ENCODE results near the gene ANKRD18B. TPM values are rescaled to one million over a fixed set of nuclear protein-coding genes. Genes with fewer than 3 reads are reported as not detected.
"Not testable (repeated sequence)": the region's sequence is repeated elsewhere in the genome, so short reads cannot be mapped to it uniquely, and the experiment has no call there.

Gene ANKRD18B
- total RNA-seq, 4 donors from 2014 or later: 3.8 to 19.8 (median 10.8) TPM

GRCh38 chr9:33516397-33516796, 7.7 kb upstream of the ANKRD18B start:
- DNase-seq; H3K4me3 ChIP-seq; H3K36me3 ChIP-seq; H3K9me3 ChIP-seq; H3K27me3 ChIP-seq; H3K27ac ChIP-seq; intact Hi-C loops (cut with DNase I): not testable (repeated sequence)
- 83 to 94% methylated on average over 1 of the region's 1 CpG for WGBS, 2 donors
- peaks cover 0 to 37% (median 3%) of the 10 kb centered on the region in 3 donors for H3K4me1 ChIP-seq

GRCh38 chr9:33517373-33517772, 6.7 kb upstream of the ANKRD18B start:
- Histone ChIP-seq H3K9me3 (no peaks in the 10 kb centered on the region), H3K4me1 (peaks cover 0 to 37% (median 3%) of the 10 kb centered on the region in 3 donors), H3K27me3 (peaks cover 0 to 7% (median 0%) of the 10 kb centered on the region in 4 donors), H3K36me3 (no peaks in the 10 kb centered on the region), H3K4me3 (no peak overlapping the region), H3K27ac (peak overlapping the region in 1 of 4 donors; percentile 56)
- intact Hi-C loops (cut with DNase I): no loop called here
- 56% methylated on average over 2 of the region's 2 CpGs for WGBS, 2 donors
- no peak for DNase-seq
- TF ChIP-seq CTCF (IDR thresholded peaks at IDR 0.05): peak in 5 of 6 experiments; percentile 24 to 57 (median 29)
- TF ChIP-seq POLR2A (IDR thresholded peaks at IDR 0.05): no peak

- H3K36me3 ChIP-seq; H3K4me3 ChIP-seq; intact Hi-C loops (cut with DNase I); DNase-seq; H3K9me3 ChIP-seq: not testable (repeated sequence)
- peaks cover 0 to 37% (median 3%) of the 10 kb centered on the region in 3 donors for H3K4me1 ChIP-seq
- H3K27ac ChIP-seq: peak overlapping the region in 3 of 4 donors; percentile 16 to 56 (median 39)
- WGBS, 2 donors: 21 to 26% methylated on average over 5 to 6 of the region's 6 CpGs
- H3K27me3 ChIP-seq: peaks cover 0 to 11% (median 0%) of the 10 kb centered on the region in 4 donors
Observed at GRCh38 chr9:33517934-33518577, 6.0 kb upstream of the ANKRD18B start.

- DNase-seq; H3K36me3 ChIP-seq; intact Hi-C loops (cut with DNase I); H3K27ac ChIP-seq; H3K9me3 ChIP-seq; H3K4me3 ChIP-seq: not testable (repeated sequence)
- Histone ChIP-seq H3K4me1 (peaks cover 7 to 37% (median 9%) of the 10 kb centered on the region in 3 donors), H3K27me3 (peaks cover 0 to 45% (median 3%) of the 10 kb centered on the region in 4 donors)
- 36 to 42% methylated on average over 6 of the region's 6 CpGs for WGBS, 2 donors
Observed at GRCh38 chr9:33521861-33522260, 2.2 kb upstream of the ANKRD18B start.

GRCh38 chr9:33524306-33524947, 376 bp downstream of the ANKRD18B start:
- no peak for DNase-seq
- Histone ChIP-seq H3K9me3 (no peaks in the 10 kb centered on the region), H3K27ac (peak overlapping the region; percentile 61 to 87 (median 84)), H3K4me3 (peak overlapping the region; percentile 55 to 67 (median 62)), H3K4me1 (peaks cover 7 to 21% (median 9%) of the 10 kb centered on the region in 3 donors), H3K36me3 (no peaks in the 10 kb centered on the region), H3K27me3 (peaks cover 0 to 65% (median 3%) of the 10 kb centered on the region in 4 donors)
- intact Hi-C loops (cut with DNase I): no loop called here
- 2 to 11% methylated on average over 10 to 16 of the region's 45 CpGs for whole genome bisulfite sequencing, 2 donors
- TF ChIP-seq POLR2A (IDR thresholded peaks at IDR 0.05) (no peak), CTCF (IDR thresholded peaks at IDR 0.05) (no peak)

GRCh38 chr9:33528069-33528468, 4.0 kb downstream of the ANKRD18B start:
- intact Hi-C loops (cut with DNase I); H3K4me3 ChIP-seq; H3K27ac ChIP-seq; DNase-seq; H3K36me3 ChIP-seq; H3K9me3 ChIP-seq: not testable (repeated sequence)
- Histone ChIP-seq H3K4me1 (peaks cover 7 to 21% (median 9%) of the 10 kb centered on the region in 3 donors), H3K27me3 (peaks cover 0 to 58% (median 3%) of the 10 kb centered on the region in 4 donors)

GRCh38 chr9:33533958-33534357, 9.9 kb downstream of the ANKRD18B start:
- H3K27ac ChIP-seq; H3K36me3 ChIP-seq; H3K4me3 ChIP-seq; DNase-seq; intact Hi-C loops (cut with DNase I); H3K27me3 ChIP-seq; H3K9me3 ChIP-seq; H3K4me1 ChIP-seq: not testable (repeated sequence)
- 61 to 70% methylated on average over 3 of the region's 3 CpGs for WGBS, 2 donors
